ENCODE data around the gene CCDC69.

The CCDC69 gene

GRCh38 chr5:151208481-151208914, 15.4 kb downstream of the CCDC69 start:
- no peak for TF ChIP-seq CTCF (IDR thresholded peaks at IDR 0.05; ENCODE audit: low read depth, low read length, missing control alignments)
- no peak for DNase-seq (ENCODE audit: extremely low read depth, low read depth)
- no peak overlapping the region for H3K4me3 ChIP-seq (replicated peaks; ENCODE audit: low read depth, low read length)

DNA sequence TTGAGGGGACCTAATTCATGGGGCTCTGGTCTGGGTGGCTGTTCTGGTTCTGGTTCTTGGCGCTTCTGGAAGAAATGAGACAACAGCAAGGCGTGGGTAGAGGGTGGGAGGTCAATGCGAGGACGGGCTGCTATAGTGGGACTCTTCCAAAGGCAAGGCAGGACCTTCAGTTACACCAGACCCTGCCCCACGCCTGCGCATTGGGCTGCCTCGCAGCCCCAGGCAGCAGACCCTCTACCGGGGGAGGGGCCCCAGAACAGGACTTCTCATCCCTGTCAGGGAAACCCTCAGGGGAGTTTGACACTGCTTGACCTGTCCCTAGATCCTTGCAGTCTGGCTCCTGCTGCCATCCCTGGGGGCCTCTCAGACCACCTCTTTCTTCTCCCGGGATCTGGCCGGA, 18.5 kb downstream of the CCDC69 start:
- DNase-seq (ENCODE audit: extremely low read depth, low read depth) = no peak
- H3K4me3 ChIP-seq (replicated peaks; ENCODE audit: low read depth, low read length) = no peak overlapping the region
- TF ChIP-seq CTCF (IDR thresholded peaks at IDR 0.05; ENCODE audit: low read depth, low read length, missing control alignments) = no peak

DNA sequence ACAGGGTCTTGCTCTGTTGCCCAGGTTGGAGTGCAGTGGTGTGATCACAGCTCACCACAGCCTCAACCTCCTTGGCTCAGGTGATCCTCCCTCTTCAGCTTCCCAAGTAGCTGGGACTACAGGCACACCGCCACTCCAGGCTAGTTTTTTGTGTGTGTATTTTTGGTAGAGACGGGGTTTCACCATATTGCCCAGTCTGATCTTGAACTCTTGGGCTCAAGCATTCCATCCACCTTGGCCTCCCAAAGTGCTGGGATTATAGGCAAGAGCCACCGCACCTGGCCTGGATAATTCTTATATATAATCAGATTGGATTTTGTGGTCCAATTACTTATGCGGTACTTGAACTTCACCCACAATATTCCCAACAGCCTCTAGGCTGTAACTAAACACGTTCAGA, 19.8 kb downstream of the CCDC69 start:
- H3K4me3 ChIP-seq (replicated peaks; ENCODE audit: low read depth, low read length) = no peak overlapping the region
- no peak for DNase-seq (ENCODE audit: extremely low read depth, low read depth)
- TF ChIP-seq CTCF (IDR thresholded peaks at IDR 0.05; ENCODE audit: low read depth, low read length, missing control alignments) = no peak

DNA sequence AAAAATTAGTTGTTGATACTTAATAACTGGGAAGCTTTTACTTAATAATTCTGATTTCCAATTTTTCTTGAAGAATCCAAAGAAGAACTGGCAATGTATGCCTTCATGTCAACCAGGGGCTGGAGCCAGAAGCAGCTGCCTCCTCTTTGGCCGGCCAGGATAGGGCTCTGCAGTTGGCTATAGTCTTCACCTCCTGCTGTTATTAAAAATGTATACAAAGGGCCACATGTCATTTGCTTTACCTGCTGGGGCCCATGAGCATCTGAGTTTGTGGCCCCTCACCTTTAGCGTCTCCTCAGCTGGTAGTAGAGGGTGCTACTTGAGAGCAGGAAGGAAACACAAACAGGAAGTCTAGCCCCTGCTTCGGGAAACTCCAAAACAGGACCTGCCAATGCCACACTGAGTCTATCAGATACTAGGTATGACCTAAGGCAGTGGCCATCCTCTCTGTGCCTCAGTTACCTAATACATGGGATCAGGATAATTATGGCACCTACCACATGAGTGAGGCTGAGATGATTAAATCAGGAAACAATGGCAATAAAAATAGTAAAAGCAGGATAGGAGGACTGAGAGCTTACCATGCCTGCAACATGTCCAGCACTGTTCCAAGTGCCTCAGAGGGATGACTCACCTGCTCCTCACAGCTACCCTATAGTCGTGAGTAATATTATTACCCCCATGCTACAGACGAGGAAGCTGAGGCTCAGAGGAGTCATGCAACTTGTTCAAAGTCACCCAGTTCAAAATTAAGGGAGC, 21.3 kb downstream of the CCDC69 start:
- no peak overlapping the region for H3K4me3 ChIP-seq (replicated peaks; ENCODE audit: low read depth, low read length)
- no peak for TF ChIP-seq CTCF (IDR thresholded peaks at IDR 0.05; ENCODE audit: low read depth, low read length, missing control alignments)
- DNase-seq (ENCODE audit: extremely low read depth, low read depth) = peak; percentile 61

DNA sequence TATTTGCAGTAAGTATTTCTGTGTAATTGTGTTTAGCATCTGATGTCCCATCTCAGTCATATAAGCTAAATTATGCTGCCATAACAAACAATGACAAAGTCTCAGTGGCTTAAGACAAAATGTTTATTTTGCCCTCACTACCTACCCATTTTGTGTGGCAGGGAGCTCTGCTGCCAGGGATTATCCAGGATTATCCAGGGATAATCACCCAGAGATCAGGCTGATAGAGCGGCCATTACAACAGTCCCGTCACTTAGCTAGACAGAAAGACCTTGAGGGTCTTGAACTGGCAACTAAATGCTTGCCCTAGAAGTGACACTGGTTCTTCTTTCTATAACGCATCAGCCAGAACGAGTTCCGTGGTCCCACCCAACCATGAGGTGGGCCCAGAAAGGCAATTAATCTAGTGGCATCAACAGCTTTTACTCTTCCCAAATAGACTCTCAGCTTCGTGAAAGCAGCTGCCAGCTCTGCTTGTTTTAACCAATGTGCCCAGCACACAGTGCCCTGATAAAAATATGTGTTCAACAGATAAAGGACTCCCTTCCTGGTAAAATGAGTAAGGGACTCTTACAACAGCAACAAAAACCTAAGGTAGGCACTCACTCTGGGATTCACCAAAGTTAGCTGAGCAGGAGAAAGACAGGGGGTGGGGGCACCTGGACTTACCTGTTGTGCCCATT, 22.8 kb downstream of the CCDC69 start:
- no peak for DNase-seq (ENCODE audit: extremely low read depth, low read depth)
- no peak for TF ChIP-seq CTCF (IDR thresholded peaks at IDR 0.05; ENCODE audit: low read depth, low read length, missing control alignments)
- H3K4me3 ChIP-seq (replicated peaks; ENCODE audit: low read depth, low read length) = no peak overlapping the region

DNA sequence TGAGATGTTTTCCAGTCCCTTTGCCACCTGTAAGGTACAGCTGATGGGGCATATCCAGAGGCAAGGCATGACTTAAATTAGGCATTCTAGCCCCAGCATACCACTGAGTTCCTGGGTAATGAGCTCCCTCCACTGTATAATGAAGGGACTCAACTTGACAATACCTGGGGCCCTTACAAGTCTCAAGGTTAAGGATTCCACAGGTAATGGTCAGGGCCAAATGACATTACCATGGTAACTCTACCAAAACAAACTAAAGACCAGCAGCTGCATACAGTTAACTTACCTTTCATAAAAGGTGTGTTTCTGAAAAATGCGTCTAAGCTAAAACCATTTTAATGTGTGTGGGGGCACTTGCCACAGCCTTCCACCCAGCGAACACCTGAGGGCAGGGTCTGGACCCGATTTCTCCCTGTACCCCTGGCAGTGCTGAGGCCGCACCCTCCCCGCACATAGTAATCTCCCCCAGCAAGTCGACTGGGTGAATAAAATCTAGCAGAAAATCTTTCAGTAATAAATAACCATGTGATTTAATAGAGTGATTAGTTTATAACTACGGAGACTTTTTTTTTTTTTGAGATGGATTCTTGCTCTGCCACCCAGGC, 24.2 kb downstream of the CCDC69 start:
- H3K4me3 ChIP-seq (replicated peaks; ENCODE audit: low read depth, low read length) = no peak overlapping the region
- DNase-seq (ENCODE audit: extremely low read depth, low read depth) = no peak
- no peak for TF ChIP-seq CTCF (IDR thresholded peaks at IDR 0.05; ENCODE audit: low read depth, low read length, missing control alignments)

Data from HFF-Myc (cell line).